Skeletal muscle tissue (tissue), 4 donors: Measurements from ENCODE around the gene AP3B2. TPM values are rescaled to one million over a fixed set of nuclear protein-coding genes. Genes with fewer than 3 reads are reported as not detected.

Experiments
- H3K27ac ChIP-seq: one replicate; pipeline ENCODE4 v1.7.0; 2013; ENCODE audit warnings: mild to moderate bottlenecking, low read depth, low read length, inconsistent platforms
- H3K27me3 ChIP-seq, 3 donors: one replicate each; pipeline ENCODE4 v1.7.0; 2013; ENCODE audit warnings: low read length in 3 of 3; ENCODE audit not compliant: control insufficient read depth in 3 of 3, insufficient read depth in 3 of 3
- H3K36me3 ChIP-seq, 3 donors: one replicate each; pipeline ENCODE4 v1.7.0; 2013; ENCODE audit warnings: low read length in 3 of 3; ENCODE audit not compliant: control insufficient read depth in 3 of 3, insufficient read depth in 3 of 3
- H3K4me1 ChIP-seq, 3 donors: one replicate each; pipeline ENCODE4 v1.7.0; 2013; ENCODE audit warnings: low read length in 3 of 3, mild to moderate bottlenecking in 3 of 3; ENCODE audit not compliant: control insufficient read depth in 3 of 3, insufficient read depth in 3 of 3
- H3K4me3 ChIP-seq, 3 donors: one replicate each; pipeline ENCODE4 v1.7.0; 2013; ENCODE audit warnings: low read length in 3 of 3
- H3K9ac ChIP-seq, 3 donors: one replicate each; pipeline ENCODE4 v1.7.0; 2013; ENCODE audit warnings: low read length in 3 of 3, mild to moderate bottlenecking in 3 of 3, moderate library complexity in 2 of 3, low read depth in 1 of 3
- H3K9me3 ChIP-seq, 3 donors: one replicate each; pipeline ENCODE4 v1.7.0; 2013; ENCODE audit warnings: low read length in 3 of 3; ENCODE audit not compliant: control insufficient read depth in 3 of 3
- total RNA-seq: library from RNA; depleted of rRNA; stranded (reverse); fragments of >200 nt; gene quantifications from one replicate; pipeline ENCODE4 v1.2.3, GENCODE V29; 2014
- donor health status: Osteomylitis.

Gene AP3B2
- total RNA-seq, 1 donor from 2014 or later: not detected

DNA sequence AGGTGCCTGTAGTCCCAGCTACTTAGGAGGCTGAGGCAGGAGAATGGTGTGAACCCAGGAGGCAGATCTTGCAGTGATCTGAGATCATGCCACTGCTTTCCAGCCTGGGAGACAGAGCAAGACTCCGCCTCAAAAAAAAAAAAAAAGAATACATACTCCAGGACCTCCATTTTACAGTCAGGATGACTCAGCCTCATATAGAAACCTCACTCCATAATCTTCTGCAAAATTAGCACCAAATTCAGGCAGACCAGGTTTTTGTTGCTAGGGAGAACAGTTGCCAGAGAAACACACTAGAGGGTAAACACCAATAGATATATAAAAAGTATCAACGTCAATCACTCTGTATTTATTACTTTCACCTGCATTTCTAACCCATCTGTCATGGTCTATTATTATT lies 28.3 kb upstream of the AP3B2 start:
- H3K36me3 ChIP-seq: peaks cover 0 to 6% (median 3%) of the 10 kb centered on the region in 3 donors
- H3K9me3 ChIP-seq: no peaks in the 10 kb centered on the region
- no peak overlapping the region for H3K9ac ChIP-seq
- no peak overlapping the region for H3K4me3 ChIP-seq
- H3K27ac ChIP-seq: no peak overlapping the region
- H3K27me3 ChIP-seq: no peaks in the 10 kb centered on the region
- no peaks in the 10 kb centered on the region for H3K4me1 ChIP-seq

DNA sequence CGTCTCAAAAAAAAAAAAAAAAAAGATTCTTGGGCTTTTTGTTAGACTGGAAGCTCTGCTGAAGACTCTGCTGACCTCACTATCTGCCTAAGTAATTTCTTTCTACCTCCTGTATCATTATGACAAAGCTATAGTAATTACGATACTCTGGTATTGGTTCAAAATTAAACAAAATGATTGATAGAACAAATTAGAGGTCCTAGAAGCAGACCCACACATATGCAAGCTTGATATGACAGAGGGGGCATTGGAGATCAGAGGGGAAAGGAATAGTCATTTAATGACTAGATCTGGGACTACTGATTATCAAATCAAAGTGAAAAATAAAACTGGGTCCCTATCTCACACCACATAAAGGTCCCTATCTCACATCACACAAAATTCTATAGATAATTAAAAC lies 21.9 kb upstream of the AP3B2 start:
- Histone ChIP-seq H3K9me3 (no peaks in the 10 kb centered on the region), H3K9ac (no peak overlapping the region), H3K36me3 (peaks cover 0 to 4% (median 0%) of the 10 kb centered on the region in 3 donors), H3K27me3 (no peaks in the 10 kb centered on the region), H3K4me3 (no peak overlapping the region), H3K27ac (no peak overlapping the region), H3K4me1 (no peaks in the 10 kb centered on the region)

DNA sequence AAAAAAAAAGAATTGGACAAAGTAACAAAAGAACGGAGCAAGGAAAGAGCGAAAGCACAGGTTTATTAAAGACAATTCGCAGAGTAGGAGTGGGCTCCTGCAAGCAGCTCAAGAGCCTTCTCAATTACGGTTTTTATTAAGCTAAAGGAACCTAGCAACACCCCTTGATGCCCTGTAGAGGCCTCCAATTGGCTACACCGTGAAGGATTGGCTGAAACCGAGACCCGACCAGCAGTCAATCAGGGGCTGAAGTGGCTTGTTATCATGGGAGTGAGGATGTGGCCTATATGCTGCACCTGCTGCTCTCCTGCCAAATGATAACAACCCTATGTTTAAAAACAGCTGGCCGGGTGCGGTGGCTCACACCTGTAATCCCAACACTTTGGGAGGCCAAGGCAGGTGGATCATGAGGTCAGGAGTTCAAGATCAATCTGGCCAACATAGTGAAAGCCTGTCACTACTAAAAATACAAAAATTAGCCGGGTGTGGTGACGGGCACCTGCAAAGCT lies 20.4 kb upstream of the AP3B2 start:
- peaks cover 0 to 4% (median 0%) of the 10 kb centered on the region in 3 donors for H3K36me3 ChIP-seq
- no peak overlapping the region for H3K9ac ChIP-seq
- H3K27me3 ChIP-seq: no peaks in the 10 kb centered on the region
- no peaks in the 10 kb centered on the region for H3K9me3 ChIP-seq
- no peak overlapping the region for H3K27ac ChIP-seq
- no peaks in the 10 kb centered on the region for H3K4me1 ChIP-seq
- no peak overlapping the region for H3K4me3 ChIP-seq

DNA sequence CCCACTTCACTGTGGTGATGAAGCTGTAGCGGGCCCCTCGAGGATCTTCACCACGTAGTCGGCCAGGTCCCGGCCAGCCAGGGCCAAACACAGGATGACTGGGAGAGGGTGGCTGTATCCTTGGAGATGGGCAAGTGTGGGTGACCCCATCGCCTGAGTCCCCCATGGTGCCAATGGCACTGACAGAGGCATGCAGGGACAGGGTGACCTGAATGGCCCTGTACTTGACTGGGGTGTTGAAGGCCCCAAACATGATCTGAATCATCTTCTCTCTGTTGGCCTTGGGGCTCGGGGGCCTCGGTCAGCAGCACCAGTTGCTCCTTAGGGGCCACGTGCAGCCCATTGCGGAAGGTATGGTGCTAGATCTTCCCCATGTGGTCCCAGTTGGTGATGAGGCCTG lies 17.1 kb upstream of the AP3B2 start:
- no peak overlapping the region for H3K27ac ChIP-seq
- no peaks in the 10 kb centered on the region for H3K9me3 ChIP-seq
- no peaks in the 10 kb centered on the region for H3K36me3 ChIP-seq
- H3K4me3 ChIP-seq: no peak overlapping the region
- no peaks in the 10 kb centered on the region for H3K4me1 ChIP-seq
- H3K27me3 ChIP-seq: no peaks in the 10 kb centered on the region
- no peak overlapping the region for H3K9ac ChIP-seq

DNA sequence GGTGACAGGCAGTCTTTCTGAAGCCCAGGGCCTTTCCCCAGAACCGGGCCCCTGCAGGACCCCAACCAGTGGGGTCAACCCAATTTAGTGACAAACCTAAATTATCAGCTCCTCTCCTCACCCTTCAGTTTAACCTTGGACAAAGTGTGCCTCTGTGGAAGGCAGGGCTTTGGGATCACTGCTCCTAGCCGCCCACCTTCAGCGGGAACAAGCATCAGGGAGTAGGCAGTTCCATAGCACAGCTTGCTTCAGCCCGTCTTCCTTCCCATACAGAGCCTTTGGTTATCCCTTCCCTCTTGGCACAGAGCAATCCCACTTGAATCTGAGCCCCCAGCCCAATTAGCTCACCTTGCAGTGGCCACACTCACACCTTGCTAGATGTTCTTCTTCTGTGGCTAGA lies 5.3 kb upstream of the AP3B2 start:
- peaks cover 4 to 25% (median 24%) of the 10 kb centered on the region in 3 donors for H3K27me3 ChIP-seq
- H3K27ac ChIP-seq: no peak overlapping the region
- H3K36me3 ChIP-seq: no peaks in the 10 kb centered on the region
- no peaks in the 10 kb centered on the region for H3K9me3 ChIP-seq
- no peak overlapping the region for H3K9ac ChIP-seq
- no peak overlapping the region for H3K4me3 ChIP-seq
- H3K4me1 ChIP-seq: peaks cover 3 to 4% (median 3%) of the 10 kb centered on the region in 3 donors

DNA sequence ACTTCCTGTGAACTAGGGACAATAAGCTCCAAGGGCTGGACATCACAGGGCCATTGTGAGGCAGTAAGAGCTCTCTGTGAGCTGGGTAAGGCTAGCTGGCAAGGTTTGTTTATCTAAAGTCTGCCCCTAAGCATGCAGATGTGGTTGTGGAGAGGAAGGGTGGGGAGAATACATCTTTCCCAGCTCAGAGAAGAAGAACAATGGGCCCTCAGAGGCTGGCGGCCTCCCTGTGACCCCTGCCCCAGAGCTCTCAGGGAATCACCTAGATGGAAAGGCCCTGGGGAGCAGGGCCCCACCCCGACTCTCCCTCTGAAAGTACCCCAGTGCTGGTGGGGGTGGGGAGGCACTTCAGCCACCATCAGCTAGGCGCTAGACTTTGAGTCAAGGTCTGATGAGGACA lies 4.3 kb upstream of the AP3B2 start:
- H3K27me3 ChIP-seq: peaks cover 4 to 25% (median 24%) of the 10 kb centered on the region in 3 donors
- H3K36me3 ChIP-seq: no peaks in the 10 kb centered on the region
- no peak overlapping the region for H3K4me3 ChIP-seq
- H3K9me3 ChIP-seq: no peaks in the 10 kb centered on the region
- no peak overlapping the region for H3K9ac ChIP-seq
- H3K27ac ChIP-seq: no peak overlapping the region
- H3K4me1 ChIP-seq: peaks cover 9 to 11% (median 10%) of the 10 kb centered on the region in 3 donors

DNA sequence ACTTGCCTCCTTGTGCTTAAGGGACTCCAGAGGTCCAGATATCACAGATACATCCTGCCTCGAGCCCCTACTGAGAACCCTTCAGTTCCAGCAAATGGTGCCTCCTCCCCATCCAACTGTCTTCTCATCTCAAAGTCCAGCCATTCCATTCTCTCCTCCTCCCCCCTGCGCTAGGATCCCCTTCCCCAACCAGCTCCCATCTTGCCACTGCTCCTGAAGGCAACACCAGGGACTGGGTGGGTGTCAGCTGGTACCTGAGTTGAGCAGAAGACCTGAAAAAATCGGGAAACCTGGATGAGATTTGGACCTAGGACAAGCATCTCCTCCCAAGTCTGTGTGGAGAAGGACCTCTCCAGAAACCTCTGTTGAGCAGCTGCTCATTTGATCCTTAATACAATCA lies 2.4 kb upstream of the AP3B2 start:
- H3K27me3 ChIP-seq: peaks cover 4 to 28% (median 24%) of the 10 kb centered on the region in 3 donors
- no peak overlapping the region for H3K9ac ChIP-seq
- no peak overlapping the region for H3K4me3 ChIP-seq
- H3K27ac ChIP-seq: no peak overlapping the region
- no peaks in the 10 kb centered on the region for H3K9me3 ChIP-seq
- peaks cover 11 to 16% (median 13%) of the 10 kb centered on the region in 3 donors for H3K4me1 ChIP-seq
- H3K36me3 ChIP-seq: no peaks in the 10 kb centered on the region

DNA sequence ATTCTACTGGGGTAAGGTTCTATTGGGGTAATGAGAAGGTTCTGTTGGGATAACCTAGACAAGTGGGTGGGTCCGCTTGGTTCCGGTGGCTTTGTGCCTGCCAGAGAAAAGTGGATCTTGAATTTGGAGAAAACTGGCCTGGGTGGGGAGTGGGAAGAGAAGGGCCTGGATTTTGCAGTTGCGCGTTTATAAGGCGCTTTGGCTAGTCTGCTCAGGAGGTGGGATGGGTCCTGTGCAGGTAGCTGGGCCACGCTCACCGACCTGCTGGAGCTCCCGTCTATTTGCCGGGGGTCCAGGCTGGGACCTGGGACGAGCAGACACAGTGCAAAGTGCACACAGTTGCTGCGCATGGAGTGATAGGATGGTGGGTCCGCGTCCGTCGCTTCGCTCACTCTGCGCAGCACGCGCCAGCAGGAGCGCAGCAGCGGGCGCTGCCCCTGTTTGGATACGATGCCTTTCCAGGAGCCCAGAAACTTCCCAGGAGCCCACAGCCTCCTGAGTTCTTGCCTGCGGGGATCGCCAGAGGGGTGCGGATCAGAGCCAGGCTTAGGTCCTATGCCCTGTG lies 1.3 kb upstream of the AP3B2 start:
- Histone ChIP-seq H3K4me1 (peaks cover 11 to 16% (median 13%) of the 10 kb centered on the region in 3 donors), H3K27me3 (peaks cover 4 to 28% (median 24%) of the 10 kb centered on the region in 3 donors)

DNA sequence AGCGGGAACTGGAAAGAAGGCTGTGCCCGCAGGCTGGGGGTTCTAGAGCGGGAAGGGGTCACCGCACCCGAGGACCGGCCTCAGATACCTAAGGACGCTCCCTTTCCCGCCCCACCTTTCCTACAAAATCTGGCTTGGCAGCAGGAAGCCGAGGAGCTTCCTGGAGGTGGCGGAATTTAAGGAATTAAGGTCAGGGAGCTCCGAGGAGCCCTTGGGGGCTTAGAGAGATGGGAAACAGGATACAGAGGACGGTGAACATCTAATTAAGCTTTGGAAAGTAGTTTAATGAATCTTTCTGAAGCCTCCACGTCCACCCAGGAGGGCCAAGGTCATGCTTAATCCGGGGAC lies 507 bp upstream of the AP3B2 start:
- H3K27me3 ChIP-seq: peaks cover 4 to 28% (median 24%) of the 10 kb centered on the region in 3 donors

More for the DNA sequence above, 1.3 kb upstream of the AP3B2 start:
- Histone ChIP-seq H3K4me3 (no peak overlapping the region), H3K27ac (no peak overlapping the region), H3K36me3 (no peaks in the 10 kb centered on the region), H3K9ac (no peak overlapping the region), H3K9me3 (no peaks in the 10 kb centered on the region)

DNA sequence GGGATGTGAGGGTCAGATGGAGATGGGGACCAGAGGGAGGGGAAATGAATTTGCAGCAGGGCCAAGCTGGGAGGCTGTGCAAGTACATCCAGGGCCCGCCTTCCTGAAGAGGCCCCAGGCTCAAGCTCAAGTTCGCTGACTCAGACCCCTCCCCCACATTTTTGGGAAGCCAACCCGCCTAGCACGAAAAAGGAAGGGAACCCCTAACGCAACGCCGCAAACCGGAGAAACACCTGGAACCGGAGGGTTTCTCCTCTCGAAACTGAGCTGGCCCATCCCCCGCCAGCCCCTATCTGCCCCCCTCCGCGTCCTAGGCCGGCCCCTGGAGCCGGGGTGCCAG lies 624 bp downstream of the AP3B2 start:
- H3K36me3 ChIP-seq: no peaks in the 10 kb centered on the region
- H3K4me1 ChIP-seq: peaks cover 11 to 16% (median 13%) of the 10 kb centered on the region in 3 donors
- no peaks in the 10 kb centered on the region for H3K9me3 ChIP-seq
- peak overlapping the region; percentile 38 to 49 (median 41) for H3K4me3 ChIP-seq
- no peak overlapping the region for H3K27ac ChIP-seq
- H3K9ac ChIP-seq: no peak overlapping the region
- H3K27me3 ChIP-seq: peaks cover 4 to 27% (median 18%) of the 10 kb centered on the region in 3 donors

More for the DNA sequence above, 507 bp upstream of the AP3B2 start:
- Histone ChIP-seq H3K9ac (no peak overlapping the region), H3K36me3 (no peaks in the 10 kb centered on the region), H3K4me1 (peaks cover 11 to 16% (median 13%) of the 10 kb centered on the region in 3 donors), H3K27ac (no peak overlapping the region), H3K9me3 (no peaks in the 10 kb centered on the region), H3K4me3 (peak overlapping the region; percentile 59 to 73 (median 65))
